K562 (cell line): ENCODE results near the gene ZDHHC8. TPM values are rescaled to one million over a fixed set of nuclear protein-coding genes. Genes with fewer than 3 reads are reported as not detected.

Experiments used
- BRCA1 ChIP-seq, 2 experiments: fragments of 450-650 bp in 1 of 2; sonication (generic) in 1 of 2; formaldehyde crosslinking in 1 of 2; IDR thresholded peaks; 2 replicates each; pipeline versions ENCODE4 v1.5.0 to v1.6.1; 2017 to 2020; ENCODE audit warnings: mild to moderate bottlenecking in 1 of 2, missing genetic modification reagents in 1 of 2
- CBFA2T3 ChIP-seq: fragments of 450-650 bp; IDR thresholded peaks from 2 replicates; pipeline ENCODE4 v1.6.1; 2017
- DMBX1 ChIP-seq: fragments of 250-450 bp; sonication (Bioruptor Pico); IDR thresholded peaks from 2 replicates; pipeline ENCODE4 v1.8.0; 2022; ENCODE audit warnings: inconsistent platforms, mild to moderate bottlenecking, moderate library complexity, borderline replicate concordance
- ETV6 ChIP-seq, 3 experiments: fragments of 150-350 bp in 1 of 3; sonication (generic) in 1 of 3; formaldehyde crosslinking in 1 of 3; IDR thresholded peaks; 2 replicates each; pipeline versions ENCODE4 v1.6.1 to v1.8.0; 2014 to 2022; ENCODE audit warnings: borderline replicate concordance in 2 of 3, low read depth in 2 of 3, antibody characterized with exemption in 1 of 3, low read length in 1 of 3, mild to moderate bottlenecking in 1 of 3, missing genetic modification reagents in 1 of 3
- GTF2A2 ChIP-seq: IDR thresholded peaks from 2 replicates; pipeline ENCODE4 v1.6.1; 2016; ENCODE audit warnings: mild to moderate bottlenecking, missing genetic modification characterization, missing compliant biosample characterization
- HDAC6 ChIP-seq: IDR thresholded peaks from 2 replicates; pipeline ENCODE4 v1.6.1; 2012; ENCODE audit warnings: low read depth, mild to moderate bottlenecking, control low read depth, inconsistent platforms, low read length, moderate library complexity
- HDAC8 ChIP-seq: fragments of 450-650 bp; IDR thresholded peaks from 2 replicates; pipeline ENCODE4 v1.6.1; 2016; ENCODE audit warnings: mild to moderate bottlenecking, missing genetic modification characterization, moderate library complexity, missing compliant biosample characterization
- HMG20A ChIP-seq: fragments of 450-650 bp; formaldehyde crosslinking; conservative IDR thresholded peaks from 2 replicates; pipeline ENCODE4 v1.4.0; 2020; ENCODE audit warnings: mild to moderate bottlenecking, mixed read lengths
- JUND ChIP-seq, 2 experiments: IDR thresholded peaks; 2 replicates in 1 of 2; 3 replicates in 1 of 2; pipeline ENCODE4 v1.6.1; 2011; ENCODE audit warnings: borderline replicate concordance in 2 of 2, low read depth in 2 of 2, low read length in 2 of 2, improper control_type of control experiment in 1 of 2, missing biosample characterization in 1 of 2, missing genetic modification characterization in 1 of 2, missing genetic modification reagents in 1 of 2
- KLF16 ChIP-seq: IDR thresholded peaks from 2 replicates; pipeline ENCODE4 v1.6.1; 2016; ENCODE audit warnings: antibody characterized with exemption
- MAFG ChIP-seq: fragments of 450-650 bp; conservative IDR thresholded peaks from 2 replicates; pipeline ENCODE4 v1.6.1; 2016; ENCODE audit warnings: missing genetic modification characterization, missing compliant biosample characterization
- MYC ChIP-seq, 2 experiments: fragments of 250-450 bp in 1 of 2; sonication (Bioruptor Pico) in 1 of 2; IDR thresholded peaks; 2 replicates each; pipeline versions ENCODE4 v1.5.1 to v1.6.1; 2012 to 2021; ENCODE audit warnings: low read depth in 2 of 2, borderline replicate concordance in 1 of 2, improper control_type of control experiment in 1 of 2, low read length in 1 of 2, mild to moderate bottlenecking in 1 of 2, moderate library complexity in 1 of 2
- NR2F6 ChIP-seq: fragments of 450-650 bp; formaldehyde crosslinking; IDR thresholded peaks from 2 replicates; pipeline ENCODE4 v1.4.0; 2020; ENCODE audit warnings: mild to moderate bottlenecking
- PCBP1 ChIP-seq: fragments of 200-400 bp; formaldehyde crosslinking; IDR thresholded peaks from 2 replicates; pipeline ENCODE4 v1.6.1; 2018; ENCODE audit warnings: mild to moderate bottlenecking, low read depth, low read length; ENCODE audit not compliant: poor library complexity, severe bottlenecking
- SRSF9 ChIP-seq: fragments of 200-400 bp; formaldehyde crosslinking; IDR thresholded peaks from 2 replicates; pipeline ENCODE4 v1.6.1; 2017; ENCODE audit warnings: low read depth, low read length, borderline replicate concordance
- TAL1 ChIP-seq: fragments of 450-650 bp; IDR thresholded peaks from 2 replicates; pipeline ENCODE4 v1.6.1; 2016; ENCODE audit warnings: mild to moderate bottlenecking
- TEAD4 ChIP-seq, 2 experiments: sonication (generic) in 1 of 2; formaldehyde crosslinking in 1 of 2; IDR thresholded peaks; 2 replicates each; pipeline versions ENCODE4 v1.6.1 to v1.8.0; 2012 to 2022; ENCODE audit warnings: borderline replicate concordance in 1 of 2, inconsistent platforms in 1 of 2, low read length in 1 of 2, mild to moderate bottlenecking in 1 of 2, missing genetic modification reagents in 1 of 2
- ZC3H8 ChIP-seq: fragments of 450-650 bp; IDR thresholded peaks from 2 replicates; pipeline ENCODE4 v1.6.1; 2017
- ZNF24 ChIP-seq: fragments of 450-650 bp; IDR thresholded peaks from 2 replicates; pipeline ENCODE4 v1.6.1; 2016
- polyA plus RNA-seq, 8 experiments: library from polyadenylated mRNA; depleted of rRNA in 4 of 8; stranded (reverse) in 5 of 8; unstranded in 3 of 8; fragments of >200 nt; fragmentation: Nextera tagmentation in 2 of 8; fragmentation: Illumina TruSeq in 1 of 8; extraction: Ambion mirVana in 2 of 8; extraction: Trizol in 1 of 8; gene quantifications; 2 replicates each; pipeline versions ENCODE4 v1.2.1 to v1.2.3, GENCODE V29; 2011 to 2014; ENCODE audit warnings: inconsistent platforms in 1 of 8, missing spikeins in 1 of 8
- total RNA-seq, 7 experiments: library from RNA; depleted of rRNA in 6 of 7; stranded (reverse); fragments of >200 nt in 6 of 7; fragmentation: Illumina TruSeq in 2 of 7; extraction: Trizol in 2 of 7; gene quantifications; 2 replicates each; pipeline versions ENCODE4 v1.2.1 to v1.2.3, GENCODE V29; 2011 to 2021; ENCODE audit warnings: low replicate concordance in 1 of 7
- TF ChIP-seq, protein P1 (sequence below): fragments of 200-800 bp; sonication (Bioruptor generic); IDR thresholded peaks from 2 replicates; pipeline ENCODE4 v1.6.1; 2017; ENCODE audit warnings: missing genetic modification characterization, missing compliant biosample characterization
- TF ChIP-seq, protein P2 (sequence below): IDR thresholded peaks from 3 replicates; pipeline ENCODE4 v1.6.1; 2011; ENCODE audit warnings: borderline replicate concordance, mild to moderate bottlenecking; ENCODE audit not compliant: insufficient read length, insufficient read depth
- TF ChIP-seq, protein P3 (sequence below): fragments of 250-450 bp; sonication (Bioruptor Pico); IDR thresholded peaks from 2 replicates; pipeline ENCODE4 v1.9.0; 2021; ENCODE audit warnings: mild to moderate bottlenecking

ZDHHC8 gene
- total and polyA plus RNA-seq, 9 of the 15 experiments (the other 6 are each of a cell fraction or from before 2014, with no cell fraction given), result 0.04 to 109 (median 16.4) TPM

DNA sequence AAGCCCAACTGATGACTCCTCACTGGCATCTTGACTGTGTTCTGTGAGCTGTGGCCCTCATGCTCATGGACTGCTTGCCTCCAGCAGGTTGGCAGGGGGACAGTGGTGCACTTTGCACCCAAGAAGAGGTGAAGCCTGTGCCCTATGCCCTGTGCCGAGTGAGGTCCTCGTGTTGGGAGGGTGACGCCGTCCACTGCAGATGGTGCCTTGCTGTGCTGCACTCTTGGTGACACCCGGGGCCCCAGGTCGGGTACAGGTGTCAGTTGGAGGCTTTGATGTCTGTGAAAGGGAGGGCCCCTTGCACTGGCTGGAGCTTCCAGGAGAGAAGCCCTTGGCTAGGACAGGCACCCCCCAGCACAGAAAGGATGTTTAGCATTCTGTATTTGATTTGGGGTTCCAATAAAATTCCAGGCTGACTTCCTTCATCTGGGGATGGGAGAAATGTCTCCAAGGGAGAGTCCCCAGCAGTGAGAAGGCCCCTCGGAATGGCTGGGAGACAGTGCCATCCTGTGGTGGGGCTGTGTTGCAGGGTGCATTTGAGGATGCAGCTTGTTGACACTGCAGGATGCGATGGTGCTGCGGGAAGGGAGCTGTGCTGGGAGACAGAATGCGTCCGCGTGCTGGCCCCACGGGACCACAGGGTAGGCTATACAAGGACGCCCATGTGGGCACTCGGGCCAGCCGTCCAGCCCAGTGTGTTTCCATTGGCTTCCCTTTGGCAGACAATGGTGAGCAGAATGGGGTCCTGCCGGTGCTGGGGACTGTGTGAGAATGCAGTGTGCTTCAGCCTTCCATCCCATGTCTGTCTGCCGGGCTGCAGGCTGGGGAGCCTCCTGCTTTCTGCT lies 2.5 kb upstream of the ZDHHC8 start (continued):
- TF ChIP-seq HMG20A (CRISPR knock-in tag), result no peak
- no peak for TF ChIP-seq HDAC8 (tag)
- TF ChIP-seq GTF2A2 (tag), result no peak
- TF ChIP-seq JUND (IDR thresholded peaks at IDR 0.05; ENCODE audit: borderline replicate concordance, low read depth, low read length), result peak; percentile 78
- no peak; the same call in 2 of the 3 replicates for TF ChIP-seq JUND (tag; IDR thresholded peaks at IDR 0.05; ENCODE audit: borderline replicate concordance, low read depth, low read length)
- TF ChIP-seq SRSF9, result no peak
- peak; percentile 77 for TF ChIP-seq MYC (IDR thresholded peaks at IDR 0.05; ENCODE audit: low read depth, low read length)
- peak; percentile 37; the same call in 1 of the 2 replicates for TF ChIP-seq MYC (CRISPR knock-in tag; IDR thresholded peaks at IDR 0.05; ENCODE audit: borderline replicate concordance, low read depth)
- no peak for TF ChIP-seq ETV6 (IDR thresholded peaks at IDR 0.05; ENCODE audit: borderline replicate concordance in 1 of 2, low read depth in 2 of 2, low read length in 1 of 2)
- no peak for TF ChIP-seq ETV6 (CRISPR knock-in tag; IDR thresholded peaks at IDR 0.05; ENCODE audit: borderline replicate concordance)
- TF ChIP-seq TEAD4 (IDR thresholded peaks at IDR 0.05; ENCODE audit: low read length), result peak; percentile 40; the same call in 1 of the 2 replicates
- TF ChIP-seq TEAD4 (CRISPR knock-in tag; IDR thresholded peaks at IDR 0.05; ENCODE audit: borderline replicate concordance), result no peak
- TF ChIP-seq HDAC6, result peak; percentile 41; the same call in 1 of the 2 replicates
- TF ChIP-seq ZC3H8, result no peak
- no peak; the same call in 1 of the 2 replicates for TF ChIP-seq KLF16
- no peak for TF ChIP-seq BRCA1 (IDR thresholded peaks at IDR 0.05)
- TF ChIP-seq BRCA1 (CRISPR knock-in tag; IDR thresholded peaks at IDR 0.05), result no peak
- no peak for TF ChIP-seq TAL1
- TF ChIP-seq, protein P1, sequence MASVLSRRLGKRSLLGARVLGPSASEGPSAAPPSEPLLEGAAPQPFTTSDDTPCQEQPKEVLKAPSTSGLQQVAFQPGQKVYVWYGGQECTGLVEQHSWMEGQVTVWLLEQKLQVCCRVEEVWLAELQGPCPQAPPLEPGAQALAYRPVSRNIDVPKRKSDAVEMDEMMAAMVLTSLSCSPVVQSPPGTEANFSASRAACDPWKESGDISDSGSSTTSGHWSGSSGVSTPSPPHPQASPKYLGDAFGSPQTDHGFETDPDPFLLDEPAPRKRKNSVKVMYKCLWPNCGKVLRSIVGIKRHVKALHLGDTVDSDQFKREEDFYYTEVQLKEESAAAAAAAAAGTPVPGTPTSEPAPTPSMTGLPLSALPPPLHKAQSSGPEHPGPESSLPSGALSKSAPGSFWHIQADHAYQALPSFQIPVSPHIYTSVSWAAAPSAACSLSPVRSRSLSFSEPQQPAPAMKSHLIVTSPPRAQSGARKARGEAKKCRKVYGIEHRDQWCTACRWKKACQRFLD (CRISPR knock-in tag), result no peak
- TF ChIP-seq NR2F6, result peak; percentile 63; the same call in 1 of the 2 replicates
- no peak for TF ChIP-seq CBFA2T3
- TF ChIP-seq, protein P2, sequence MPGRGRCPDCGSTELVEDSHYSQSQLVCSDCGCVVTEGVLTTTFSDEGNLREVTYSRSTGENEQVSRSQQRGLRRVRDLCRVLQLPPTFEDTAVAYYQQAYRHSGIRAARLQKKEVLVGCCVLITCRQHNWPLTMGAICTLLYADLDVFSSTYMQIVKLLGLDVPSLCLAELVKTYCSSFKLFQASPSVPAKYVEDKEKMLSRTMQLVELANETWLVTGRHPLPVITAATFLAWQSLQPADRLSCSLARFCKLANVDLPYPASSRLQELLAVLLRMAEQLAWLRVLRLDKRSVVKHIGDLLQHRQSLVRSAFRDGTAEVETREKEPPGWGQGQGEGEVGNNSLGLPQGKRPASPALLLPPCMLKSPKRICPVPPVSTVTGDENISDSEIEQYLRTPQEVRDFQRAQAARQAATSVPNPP, result no peak
- TF ChIP-seq, protein P3, sequence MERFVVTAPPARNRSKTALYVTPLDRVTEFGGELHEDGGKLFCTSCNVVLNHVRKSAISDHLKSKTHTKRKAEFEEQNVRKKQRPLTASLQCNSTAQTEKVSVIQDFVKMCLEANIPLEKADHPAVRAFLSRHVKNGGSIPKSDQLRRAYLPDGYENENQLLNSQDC, result peak; percentile 3; the same call in 1 of the 2 replicates
- TF ChIP-seq PCBP1, result no peak
- 0 out of 2 replicates have a peak, but pooled peaks have one; percentile 25 for TF ChIP-seq DMBX1 (CRISPR knock-in tag)
- no peak; the same call in 1 of the 2 replicates for TF ChIP-seq ZNF24
- no peak for TF ChIP-seq MAFG (tag)
